ENCODE results near the gene SIN3B. TPM values are rescaled to one million over a fixed set of nuclear protein-coding genes. Genes with fewer than 3 reads are reported as not detected.
A peak's percentile ranks its signal among the peaks of the same experiment; 100 is the strongest.

SIN3B gene
- total RNA-seq, 1 donor from 2014 or later, result 59.9 TPM

GRCh38 chr19:16904599-16904998 is 75.4 kb downstream of the SIN3B start:
- no peak overlapping the region for H3K4me3 Mint-ChIP-seq
- H3K4me1 Mint-ChIP-seq, result no peaks in the 10 kb centered on the region
- H3K27me3 Mint-ChIP-seq (ENCODE audit: low read depth), result peaks cover 4% of the 10 kb centered on the region
- H3K9me3 Mint-ChIP-seq, result no peaks in the 10 kb centered on the region
- DNase-seq (ENCODE audit: low read depth, low spot score), result no peak
- no peaks in the 10 kb centered on the region for H3K36me3 Mint-ChIP-seq (ENCODE audit: low read depth)
- no peak for TF ChIP-seq CTCF (conservative IDR thresholded peaks at IDR 0.05)
- no peak overlapping the region for H3K27ac Mint-ChIP-seq (ENCODE audit: unreplicated experiment)

GRCh38 chr19:16908759-16909158 is 79.6 kb downstream of the SIN3B start:
- no peaks in the 10 kb centered on the region for H3K27me3 Mint-ChIP-seq (ENCODE audit: low read depth)
- no peak for TF ChIP-seq CTCF (conservative IDR thresholded peaks at IDR 0.05)

GRCh38 chr19:16911046-16911445 is 81.8 kb downstream of the SIN3B start:
- no peak overlapping the region for H3K27ac Mint-ChIP-seq (ENCODE audit: unreplicated experiment)
- H3K4me3 Mint-ChIP-seq, result no peak overlapping the region
- H3K9me3 Mint-ChIP-seq, result peaks cover 12% of the 10 kb centered on the region
- no peak for TF ChIP-seq CTCF (conservative IDR thresholded peaks at IDR 0.05)
- peaks cover 20% of the 10 kb centered on the region for H3K36me3 Mint-ChIP-seq (ENCODE audit: low read depth)
- DNase-seq (ENCODE audit: low read depth, low spot score), result no peak
- no peaks in the 10 kb centered on the region for H3K27me3 Mint-ChIP-seq (ENCODE audit: low read depth)
- no peaks in the 10 kb centered on the region for H3K4me1 Mint-ChIP-seq

More at GRCh38 chr19:16908759-16909158, 79.6 kb downstream of the SIN3B start:
- no peak overlapping the region for H3K4me3 Mint-ChIP-seq
- H3K27ac Mint-ChIP-seq (ENCODE audit: unreplicated experiment), result no peak overlapping the region
- DNase-seq (ENCODE audit: low read depth, low spot score), result no peak
- H3K36me3 Mint-ChIP-seq (ENCODE audit: low read depth), result peaks cover 20% of the 10 kb centered on the region
- peaks cover 12% of the 10 kb centered on the region for H3K9me3 Mint-ChIP-seq
- H3K4me1 Mint-ChIP-seq, result no peaks in the 10 kb centered on the region

- Mint-ChIP-seq H3K27me3 (ENCODE audit: low read depth) (no peaks in the 10 kb centered on the region), H3K9me3 (peaks cover 12% of the 10 kb centered on the region), H3K4me3 (no peak overlapping the region), H3K36me3 (ENCODE audit: low read depth) (peaks cover 20% of the 10 kb centered on the region), H3K4me1 (no peaks in the 10 kb centered on the region), H3K27ac (ENCODE audit: unreplicated experiment) (no peak overlapping the region)
- TF ChIP-seq CTCF (conservative IDR thresholded peaks at IDR 0.05), result no peak
- DNase-seq (ENCODE audit: low read depth, low spot score), result no peak
Observed at GRCh38 chr19:16912780-16913179, 83.6 kb downstream of the SIN3B start.

GRCh38 chr19:16914421-16914820 is 85.2 kb downstream of the SIN3B start:
- no peak overlapping the region for H3K4me3 Mint-ChIP-seq
- H3K9me3 Mint-ChIP-seq, result peaks cover 12% of the 10 kb centered on the region
- H3K27me3 Mint-ChIP-seq (ENCODE audit: low read depth), result no peaks in the 10 kb centered on the region
- H3K27ac Mint-ChIP-seq (ENCODE audit: unreplicated experiment), result no peak overlapping the region
- H3K36me3 Mint-ChIP-seq (ENCODE audit: low read depth), result peaks cover 20% of the 10 kb centered on the region
- TF ChIP-seq CTCF (conservative IDR thresholded peaks at IDR 0.05), result no peak
- H3K4me1 Mint-ChIP-seq, result no peaks in the 10 kb centered on the region
- DNase-seq (ENCODE audit: low read depth, low spot score), result no peak

- Mint-ChIP-seq H3K4me1 (no peaks in the 10 kb centered on the region), H3K9me3 (peaks cover 12% of the 10 kb centered on the region), H3K4me3 (no peak overlapping the region), H3K27ac (ENCODE audit: unreplicated experiment) (peak overlapping the region; percentile 57), H3K36me3 (ENCODE audit: low read depth) (peaks cover 23% of the 10 kb centered on the region), H3K27me3 (ENCODE audit: low read depth) (no peaks in the 10 kb centered on the region)
- DNase-seq (ENCODE audit: low read depth, low spot score), result no peak
- TF ChIP-seq CTCF (conservative IDR thresholded peaks at IDR 0.05), result no peak
Observed at GRCh38 chr19:16915135-16915534, 85.9 kb downstream of the SIN3B start.

Measured in neural crest cell (in vitro differentiated cells).